HepG2 (cell line): ENCODE data around the gene CDC42EP4. TPM values are rescaled to one million over a fixed set of nuclear protein-coding genes. Genes with fewer than 3 reads are reported as not detected.
A peak's percentile ranks its signal among the peaks of the same experiment; 100 is the strongest.

ENCODE experiments used
- ATAC-seq: fragments of 200-7000 bp; cut with Tn5 transposase; 3 replicates; pipeline ENCODE4 v1.9.1; 2020; ENCODE audit warnings: mild to moderate bottlenecking, moderate library complexity
- BruUV-seq: library from RNA; stranded (reverse); fragments of 400-500 nt; replicated peaks from 2 replicates; lab custom pipeline; 2021; lab: Mats Ljungman, UMichigan
- CTCF ChIA-PET: fragments of 300-600 bp; formaldehyde crosslinking; extraction: SDS; loops from one replicate; lab custom pipeline; 2021; ENCODE audit warnings: low total read pairs, inconsistent platforms, low intra/inter-chr PET ratio; lab: Yijun Ruan, JAX
- POLR2A ChIA-PET: fragments of 350-600 bp; sonication (Branson Sonifier 250); formaldehyde crosslinking; loops from one replicate; lab custom pipeline; 2020; ENCODE audit warnings: antibody characterized with exemption, inconsistent platforms; lab: Yijun Ruan, JAX
- DNase-seq: peaks from one replicate; pipeline ENCODE4 v3.0.0-alpha.2; 2015; ENCODE audit warnings: low spot score
- FAIRE-seq: peaks from 3 replicates; lab custom pipeline; 2011; peaks lifted over from hg19 to GRCh38; lab: Jason Lieb, UNC
- H2AFZ ChIP-seq: one replicate; pipeline ENCODE4 v1.6.1; 2011; ENCODE audit warnings: low read length, inconsistent platforms
- H3K27ac ChIP-seq: fragments of 300-600 bp; 3 replicates; pipeline ENCODE4 v1.8.0; 2011; ENCODE audit warnings: mixed run types, mild to moderate bottlenecking, mixed read lengths, low read length, inconsistent platforms; ENCODE audit not compliant: insufficient read depth; ENCODE audit errors: extremely low read length
- H3K27me3 ChIP-seq, 2 experiments: fragments of 200-600 bp in 1 of 2; 2 replicates in 1 of 2; 3 replicates in 1 of 2; pipeline versions ENCODE4 v1.6.0 to v1.8.0; 2011; ENCODE audit warnings: low read length in 2 of 2, mild to moderate bottlenecking in 2 of 2, moderate library complexity in 2 of 2, inconsistent platforms in 1 of 2; ENCODE audit not compliant: insufficient read depth in 2 of 2, control insufficient read depth in 1 of 2
- H3K36me3 ChIP-seq, 2 experiments: fragments of 200-600 bp in 1 of 2; replicated peaks in 1 of 2; 2 replicates in 1 of 2; 3 replicates in 1 of 2; pipeline versions ENCODE4 v1.5.1 to v1.8.0; 2011; ENCODE audit warnings: low read length in 2 of 2, inconsistent platforms in 1 of 2; ENCODE audit not compliant: insufficient read depth in 2 of 2, control insufficient read depth in 1 of 2
- H3K4me1 ChIP-seq: 2 replicates; pipeline ENCODE4 v1.5.1; 2012; ENCODE audit warnings: low read length, inconsistent platforms; ENCODE audit not compliant: insufficient read depth
- H3K4me2 ChIP-seq: 2 replicates; pipeline ENCODE4 v1.6.0; 2011; ENCODE audit warnings: low read depth, low read length, inconsistent platforms
- H3K4me3 ChIP-seq, 3 experiments: fragments of 200-600 bp in 1 of 3; sonication (generic), shearing (Covaris generic) in 1 of 3; replicated peaks in 1 of 3; 2 replicates each; pipeline ENCODE4 v1.5.1; 2011 to 2016; ENCODE audit warnings: low read length in 3 of 3, inconsistent platforms in 2 of 3, low read depth in 2 of 3, mild to moderate bottlenecking in 2 of 3, control low read depth in 1 of 3, mixed read lengths in 1 of 3; ENCODE audit not compliant: insufficient read depth in 1 of 3
- H3K79me2 ChIP-seq: one replicate; pipeline ENCODE4 v1.6.1; 2011; ENCODE audit warnings: low read length, inconsistent platforms; ENCODE audit not compliant: insufficient read depth
- H3K9ac ChIP-seq: 2 replicates; pipeline ENCODE4 v1.6.0; 2011; ENCODE audit warnings: mild to moderate bottlenecking, low read depth, low read length, inconsistent platforms; ENCODE audit not compliant: insufficient read depth
- H3K9me3 ChIP-seq: 2 replicates; pipeline ENCODE4 v1.5.1; 2012; ENCODE audit warnings: mild to moderate bottlenecking, low read length
- H4K20me1 ChIP-seq: 2 replicates; pipeline ENCODE4 v1.6.0; 2011; ENCODE audit warnings: inconsistent platforms, mild to moderate bottlenecking, low read length, moderate library complexity; ENCODE audit not compliant: insufficient read depth
- NR2C2 ChIP-seq: sonication (generic); formaldehyde crosslinking; IDR thresholded peaks from 2 replicates; pipeline ENCODE4 v1.4.0; 2020; ENCODE audit warnings: missing genetic modification reagents, mild to moderate bottlenecking, moderate library complexity, borderline replicate concordance
- SMC3 ChIP-seq: IDR thresholded peaks from 2 replicates; pipeline ENCODE4 v1.6.1; 2011; ENCODE audit warnings: low read length, improper control_type of control experiment
- ZNF160 ChIP-seq: sonication (generic); formaldehyde crosslinking; IDR thresholded peaks from 2 replicates; pipeline ENCODE4 v1.8.0; 2022; ENCODE audit warnings: mild to moderate bottlenecking, inconsistent platforms, missing genetic modification reagents
- ZNF501 ChIP-seq: sonication (generic); formaldehyde crosslinking; IDR thresholded peaks from 2 replicates; pipeline ENCODE4 v1.5.1; 2020; ENCODE audit warnings: mild to moderate bottlenecking, moderate library complexity, missing genetic modification reagents
- WGBS: methylation state at CpG from one replicate; pipeline ENCODE4 v1.1.6; 2017; ENCODE audit warnings: low lambda C conversion rate; 5-methylcytosine and 5-hydroxymethylcytosine counted together
- in situ Hi-C: cut with HindIII; loops from 2 replicates; pipeline ENCODE4 v1.10.0; 2017; ENCODE audit warnings: low pct_unique_long_range_greater_than_20kb; ENCODE audit not compliant: extremely low pct_ligation_motif_present
- intact Hi-C: fragments of 100-400 bp; cut with micrococcal nuclease; formaldehyde crosslinking; loops from one replicate; pipeline ENCODE4 v1.10.0; 2022; ENCODE audit not compliant: unreplicated experiment
- polyA plus RNA-seq, 8 experiments: library from polyadenylated mRNA; depleted of rRNA in 3 of 8; stranded (reverse) in 7 of 8; unstranded in 1 of 8; fragments of >200 nt; fragmentation: Illumina TruSeq in 4 of 8; extraction: Trizol in 4 of 8; gene quantifications; 2 replicates each; pipeline versions ENCODE4 v1.2.1 to v1.2.3, GENCODE V29; 2011 to 2016; ENCODE audit warnings: low read depth in 4 of 8, missing spikeins in 1 of 8, mixed read lengths in 1 of 8; ENCODE audit not compliant: insufficient read depth in 1 of 8
- total RNA-seq, 5 experiments: library from RNA; depleted of rRNA; stranded (reverse); fragments of >200 nt; fragmentation: Illumina TruSeq; extraction: Trizol; gene quantifications; 2 replicates each; pipeline ENCODE4 v1.2.3, GENCODE V29; 2016; ENCODE audit warnings: low read depth in 1 of 5
- TF ChIP-seq, protein P1 (sequence below): IDR thresholded peaks from 2 replicates; pipeline ENCODE4 v1.6.1; 2012; ENCODE audit warnings: inconsistent platforms
- TF ChIP-seq, protein P2 (sequence below): sonication (generic); formaldehyde crosslinking; IDR thresholded peaks from 2 replicates; pipeline ENCODE4 v1.5.1; 2020; ENCODE audit warnings: missing genetic modification reagents, mild to moderate bottlenecking, borderline replicate concordance

The CDC42EP4 gene
- total and polyA plus RNA-seq, 2 of the 13 experiments (the other 11 are each of a cell fraction or from before 2014, with no cell fraction given) = 19.0 to 54.0 TPM

DNA sequence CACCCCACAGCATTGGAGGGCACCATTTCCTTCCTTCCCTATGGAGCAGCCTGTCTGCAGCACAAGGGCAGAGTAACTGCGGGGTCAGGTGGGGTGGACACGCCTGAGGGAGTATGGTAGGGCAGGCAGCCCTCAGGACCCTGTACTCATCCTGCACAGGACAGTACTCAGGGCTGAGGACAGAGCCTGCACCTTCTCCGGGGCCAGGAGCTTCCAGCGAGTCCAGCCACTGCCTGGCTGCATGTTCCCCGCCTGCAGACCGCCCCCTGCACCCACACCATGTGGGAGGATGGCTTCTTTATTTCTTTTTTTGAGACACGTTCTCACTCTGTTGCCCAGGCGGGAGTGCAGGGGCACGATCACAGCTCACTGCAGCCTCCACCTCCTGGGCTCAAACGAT is 47.6 kb upstream of the CDC42EP4 start:
- no TSS peak for BruUV-seq
- intact Hi-C loops (no loop called here), in situ Hi-C loops (no loop called here)
- Histone ChIP-seq H3K27ac (no peak overlapping the region), H3K79me2 (no peaks in the 10 kb centered on the region), H3K4me3 (peak overlapping the region in 1 of 3 experiments; percentile 32; a peak in 1 of 6 replicates), H3K9ac (no peak overlapping the region), H3K9me3 (no peaks in the 10 kb centered on the region), H3K36me3 (no peaks in the 10 kb centered on the region), H4K20me1 (no peaks in the 10 kb centered on the region), H3K27me3 (peaks cover 32 to 82% of the 10 kb centered on the region in 2 experiments), H3K4me2 (peak overlapping the region; percentile 57; the same call in 1 of the 2 replicates), H3K4me1 (peaks cover 50% of the 10 kb centered on the region), H2AFZ (no peak overlapping the region)
- ChIA-PET CTCF (interaction anchor here (1.5 kb wide), 2 partner anchors 10 to 103 kb away, joined by 4 to 9 read pairs; no protein-coding TSS in a partner anchor), POLR2A (interaction anchor here (1.1 to 1.7 kb wide), 4 partner anchors 10 to 97 kb away, joined by 3 to 8 read pairs (median 6); partner anchors contain the start of gene CPSF4L)
- DNase-seq (no peak), FAIRE-seq (no peak), ATAC-seq (peak; percentile 19)
- TF ChIP-seq ZNF501 = 0 out of 2 replicates have a peak, but pooled peaks have one; percentile 6
- TF ChIP-seq ZNF160 (CRISPR knock-in tag) = no peak
- TF ChIP-seq, protein P1, sequence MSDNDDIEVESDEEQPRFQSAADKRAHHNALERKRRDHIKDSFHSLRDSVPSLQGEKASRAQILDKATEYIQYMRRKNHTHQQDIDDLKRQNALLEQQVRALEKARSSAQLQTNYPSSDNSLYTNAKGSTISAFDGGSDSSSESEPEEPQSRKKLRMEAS = 0 out of 2 replicates have a peak, but pooled peaks have one; percentile 3
- TF ChIP-seq NR2C2 (CRISPR knock-in tag) = no peak
- TF ChIP-seq, protein P2, sequence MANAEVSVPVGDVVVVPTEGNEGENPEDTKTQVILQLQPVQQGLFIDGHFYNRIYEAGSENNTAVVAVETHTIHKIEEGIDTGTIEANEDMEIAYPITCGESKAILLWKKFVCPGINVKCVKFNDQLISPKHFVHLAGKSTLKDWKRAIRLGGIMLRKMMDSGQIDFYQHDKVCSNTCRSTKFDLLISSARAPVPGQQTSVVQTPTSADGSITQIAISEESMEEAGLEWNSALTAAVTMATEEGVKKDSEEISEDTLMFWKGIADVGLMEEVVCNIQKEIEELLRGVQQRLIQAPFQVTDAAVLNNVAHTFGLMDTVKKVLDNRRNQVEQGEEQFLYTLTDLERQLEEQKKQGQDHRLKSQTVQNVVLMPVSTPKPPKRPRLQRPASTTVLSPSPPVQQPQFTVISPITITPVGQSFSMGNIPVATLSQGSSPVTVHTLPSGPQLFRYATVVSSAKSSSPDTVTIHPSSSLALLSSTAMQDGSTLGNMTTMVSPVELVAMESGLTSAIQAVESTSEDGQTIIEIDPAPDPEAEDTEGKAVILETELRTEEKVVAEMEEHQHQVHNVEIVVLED (CRISPR knock-in tag) = no peak
- TF ChIP-seq SMC3 = no peak
- whole genome bisulfite sequencing = 10% methylated on average over 9 of the region's 10 CpGs
